ENCODE results near the gene CRACDL.

- TF ChIP-seq, protein P1, sequence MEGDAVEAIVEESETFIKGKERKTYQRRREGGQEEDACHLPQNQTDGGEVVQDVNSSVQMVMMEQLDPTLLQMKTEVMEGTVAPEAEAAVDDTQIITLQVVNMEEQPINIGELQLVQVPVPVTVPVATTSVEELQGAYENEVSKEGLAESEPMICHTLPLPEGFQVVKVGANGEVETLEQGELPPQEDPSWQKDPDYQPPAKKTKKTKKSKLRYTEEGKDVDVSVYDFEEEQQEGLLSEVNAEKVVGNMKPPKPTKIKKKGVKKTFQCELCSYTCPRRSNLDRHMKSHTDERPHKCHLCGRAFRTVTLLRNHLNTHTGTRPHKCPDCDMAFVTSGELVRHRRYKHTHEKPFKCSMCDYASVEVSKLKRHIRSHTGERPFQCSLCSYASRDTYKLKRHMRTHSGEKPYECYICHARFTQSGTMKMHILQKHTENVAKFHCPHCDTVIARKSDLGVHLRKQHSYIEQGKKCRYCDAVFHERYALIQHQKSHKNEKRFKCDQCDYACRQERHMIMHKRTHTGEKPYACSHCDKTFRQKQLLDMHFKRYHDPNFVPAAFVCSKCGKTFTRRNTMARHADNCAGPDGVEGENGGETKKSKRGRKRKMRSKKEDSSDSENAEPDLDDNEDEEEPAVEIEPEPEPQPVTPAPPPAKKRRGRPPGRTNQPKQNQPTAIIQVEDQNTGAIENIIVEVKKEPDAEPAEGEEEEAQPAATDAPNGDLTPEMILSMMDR (IDR thresholded peaks at IDR 0.05; ENCODE audit: low read depth, low read length, poor library complexity, severe bottlenecking), result no peak
- no peak for TF ChIP-seq EZH2phosphoT487 (IDR thresholded peaks at IDR 0.05; ENCODE audit: borderline replicate concordance, low read length)
These were observed 100.1 kb downstream of the CRACDL start for GRCh38 chr2:98835831-98836385.

Measured in DOHH2 (cell line).